MM.1S (cell line): Measurements from ENCODE around the gene SIL1.

Source experiments
- DNase-seq: peaks from one replicate; pipeline ENCODE4 v3.0.0-alpha.2; 2015
- H2AFZ ChIP-seq: fragments of 300-600 bp; sonication (generic); 2 replicates; pipeline ENCODE4 v1.6.0; 2016; ENCODE audit warnings: antibody characterized with exemption, low read length
- H3F3A ChIP-seq: fragments of 300-600 bp; sonication (generic); 2 replicates; pipeline ENCODE4 v1.6.1; 2016; ENCODE audit warnings: mild to moderate bottlenecking, antibody characterized with exemption, low read length, moderate library complexity, mixed read lengths; ENCODE audit not compliant: insufficient read depth
- H3K27ac ChIP-seq: fragments of 300-600 bp; sonication (generic); 2 replicates; pipeline ENCODE4 v1.5.1; 2016; ENCODE audit warnings: mild to moderate bottlenecking, low read length
- H3K27me3 ChIP-seq: fragments of 300-600 bp; sonication (generic); replicated peaks from 2 replicates; pipeline ENCODE4 v1.6.0; 2016; ENCODE audit warnings: low read length; ENCODE audit not compliant: insufficient read depth
- H3K36me3 ChIP-seq: fragments of 300-600 bp; sonication (generic); replicated peaks from 2 replicates; pipeline ENCODE4 v1.6.1; 2016; ENCODE audit warnings: mild to moderate bottlenecking, low read length, mixed read lengths; ENCODE audit not compliant: insufficient read depth
- H3K4me1 ChIP-seq: fragments of 300-600 bp; sonication (generic); 2 replicates; pipeline ENCODE4 v1.6.1; 2016; ENCODE audit warnings: low read length, mixed read lengths
- H3K4me2 ChIP-seq: fragments of 300-600 bp; sonication (generic); 2 replicates; pipeline ENCODE4 v1.6.0; 2016; ENCODE audit warnings: low read depth, low read length
- H3K4me3 ChIP-seq: fragments of 300-600 bp; sonication (generic); 2 replicates; pipeline ENCODE4 v1.5.1; 2016; ENCODE audit warnings: low read length, mixed read lengths
- H3K79me2 ChIP-seq: fragments of 300-600 bp; sonication (generic); 2 replicates; pipeline ENCODE4 v1.6.1; 2016; ENCODE audit warnings: mixed run types, low read length, mixed read lengths
- H3K9ac ChIP-seq: fragments of 300-600 bp; sonication (generic); 2 replicates; pipeline ENCODE4 v1.6.1; 2016; ENCODE audit warnings: low read length, mixed read lengths
- H3K9me2 ChIP-seq: fragments of 300-600 bp; sonication (generic); replicated peaks from 2 replicates; pipeline ENCODE4 v1.6.1; 2016; ENCODE audit warnings: mild to moderate bottlenecking, low read length, mixed read lengths; ENCODE audit not compliant: insufficient read depth
- H3K9me3 ChIP-seq: fragments of 300-600 bp; sonication (generic); replicated peaks from 2 replicates; pipeline ENCODE4 v1.6.1; 2016; ENCODE audit warnings: mild to moderate bottlenecking, low read length, mixed read lengths; ENCODE audit not compliant: insufficient read depth
- H4K20me1 ChIP-seq: fragments of 300-600 bp; sonication (generic); 2 replicates; pipeline ENCODE4 v1.6.1; 2016; ENCODE audit warnings: mild to moderate bottlenecking, low read length, moderate library complexity, mixed read lengths; ENCODE audit not compliant: insufficient read depth
- CTCF ChIP-seq: fragments of 300-600 bp; sonication (generic); IDR thresholded peaks from 2 replicates; pipeline ENCODE4 v1.5.1; 2016; ENCODE audit warnings: antibody characterized with exemption, low read length, mixed read lengths
- EZH2 ChIP-seq: fragments of 300-600 bp; sonication (generic); optimal IDR thresholded peaks from 2 replicates; pipeline ENCODE3; 2017; ENCODE audit warnings: low read depth, mild to moderate bottlenecking, antibody characterized with exemption, low read length, mixed read lengths
- EZH2phosphoT487 ChIP-seq: fragments of 300-600 bp; sonication (generic); IDR thresholded peaks from 2 replicates; pipeline ENCODE4 v1.6.1; 2018; ENCODE audit warnings: antibody characterized with exemption, low read length

Gene SIL1

GRCh38 chr5:139207297-139208000, 9.3 kb upstream of the SIL1 start:
- DNase-seq = no peak
- no peaks in the 10 kb centered on the region for H3K9me2 ChIP-seq
- no peak overlapping the region for H2AFZ ChIP-seq
- H3F3A ChIP-seq = no peaks in the 10 kb centered on the region
- H3K9ac ChIP-seq = no peak overlapping the region
- TF ChIP-seq EZH2phosphoT487 (no peak), CTCF (no peak), EZH2 (no peak)
- no peak overlapping the region for H3K4me2 ChIP-seq
- no peaks in the 10 kb centered on the region for H3K36me3 ChIP-seq
- no peak overlapping the region for H3K4me3 ChIP-seq
- H3K79me2 ChIP-seq = no peaks in the 10 kb centered on the region
- no peaks in the 10 kb centered on the region for H3K27me3 ChIP-seq
- no peak overlapping the region for H3K27ac ChIP-seq
- no peaks in the 10 kb centered on the region for H3K4me1 ChIP-seq
- H4K20me1 ChIP-seq = no peaks in the 10 kb centered on the region
- H3K9me3 ChIP-seq = no peaks in the 10 kb centered on the region

- Histone ChIP-seq H3K4me1 (no peaks in the 10 kb centered on the region), H3K27me3 (no peaks in the 10 kb centered on the region), H3K9me2 (no peaks in the 10 kb centered on the region), H3K4me3 (no peak overlapping the region), H4K20me1 (no peaks in the 10 kb centered on the region), H3K9me3 (no peaks in the 10 kb centered on the region), H3K79me2 (no peaks in the 10 kb centered on the region), H3K27ac (no peak overlapping the region), H3K9ac (no peak overlapping the region), H3F3A (no peaks in the 10 kb centered on the region), H3K36me3 (no peaks in the 10 kb centered on the region), H3K4me2 (no peak overlapping the region), H2AFZ (no peak overlapping the region)
- TF ChIP-seq EZH2phosphoT487 (no peak), CTCF (no peak)
- DNase-seq = no peak
Measured at GRCh38 chr5:139205586-139205985, 7.4 kb upstream of the SIL1 start.

- H3K36me3 ChIP-seq = no peaks in the 10 kb centered on the region
- H3K4me1 ChIP-seq = no peaks in the 10 kb centered on the region
- H3F3A ChIP-seq = no peaks in the 10 kb centered on the region
- H3K9me2 ChIP-seq = no peaks in the 10 kb centered on the region
- H2AFZ ChIP-seq = no peak overlapping the region
- DNase-seq = no peak
- no peaks in the 10 kb centered on the region for H3K27me3 ChIP-seq
- H3K9ac ChIP-seq = no peak overlapping the region
- H3K79me2 ChIP-seq = no peaks in the 10 kb centered on the region
- H3K4me3 ChIP-seq = no peak overlapping the region
- no peak overlapping the region for H3K4me2 ChIP-seq
- no peaks in the 10 kb centered on the region for H3K9me3 ChIP-seq
- H3K27ac ChIP-seq = no peak overlapping the region
- H4K20me1 ChIP-seq = no peaks in the 10 kb centered on the region
- TF ChIP-seq EZH2phosphoT487 (no peak), CTCF (no peak), EZH2 (no peak)
Measured at GRCh38 chr5:139205124-139205523, 7.0 kb upstream of the SIL1 start.
